Measurements from ENCODE around the gene CLIC1.

The CLIC1 gene

GRCh38 chr6:31736021-31736767, at the start of gene CLIC1:
Gene CLIC1, minus strand, starts transcription at chr6:31736530. Its CDS starts 230 bp downstream, at chr6:31736300.
- FAIRE-seq: no peak
- peak; percentile 90 for DNase-seq (ENCODE audit: low spot score)

DNA sequence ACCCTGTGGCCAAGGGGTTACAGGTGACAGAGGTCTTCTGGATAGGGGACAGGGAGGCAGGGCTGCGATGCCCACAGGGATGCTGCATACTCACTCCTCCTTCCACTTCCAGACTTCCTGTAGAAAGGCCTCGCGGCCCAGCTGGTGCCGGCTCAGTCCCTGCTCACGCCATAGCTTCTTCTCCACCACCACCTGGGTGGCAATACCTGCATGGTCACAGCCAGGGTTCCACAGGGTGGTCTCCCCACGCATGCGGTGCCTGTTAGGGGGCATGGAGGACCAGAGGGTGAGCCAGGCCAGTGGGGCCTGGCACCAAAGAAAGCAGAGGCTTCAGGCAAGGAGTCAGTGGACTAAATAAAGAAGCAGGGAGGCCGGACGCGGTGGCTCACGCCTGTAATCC, 49.1 kb upstream of the CLIC1 start:
- DNase-seq (ENCODE audit: low spot score): no peak
- no peak for FAIRE-seq

DNA sequence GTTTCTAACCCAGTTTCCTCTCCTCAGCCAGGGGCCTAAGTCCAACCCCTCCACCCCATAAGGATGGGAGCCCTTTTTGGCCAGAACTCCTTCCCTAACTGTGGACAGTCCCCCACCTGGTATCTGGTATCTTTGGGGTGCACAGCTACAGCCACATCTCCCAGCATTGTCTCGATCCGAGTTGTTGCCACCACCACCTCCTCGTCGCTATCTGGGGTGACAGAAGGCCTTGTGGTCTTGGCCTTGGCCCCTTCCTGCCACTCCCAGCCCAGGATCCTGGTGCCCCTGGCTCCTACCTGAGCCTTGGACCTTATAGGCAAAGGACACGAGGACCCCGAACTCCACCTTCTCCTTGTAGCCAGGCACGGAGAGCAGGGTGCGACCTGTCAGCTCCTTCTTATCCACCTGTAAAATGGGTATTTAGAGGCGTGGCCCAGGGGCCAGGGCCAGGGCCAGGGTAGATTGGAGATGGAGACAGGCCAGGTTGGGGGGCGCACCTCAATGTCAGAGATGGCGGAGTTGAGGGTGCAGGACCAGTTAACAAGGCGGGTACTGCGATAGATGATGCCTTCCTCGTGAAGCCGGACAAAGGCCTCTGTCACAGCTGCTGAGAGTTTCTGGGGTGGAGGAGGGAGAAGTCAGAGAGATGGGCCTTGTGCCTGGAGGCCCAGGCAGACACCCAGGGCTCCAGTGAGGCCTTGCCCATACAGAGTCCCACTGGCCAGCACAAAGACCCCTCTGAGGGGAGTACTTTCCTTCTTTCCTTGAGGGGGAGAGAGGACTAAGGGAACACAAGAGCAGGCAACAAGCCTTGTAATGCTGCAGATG, 48.0 kb upstream of the CLIC1 start:
- DNase-seq (ENCODE audit: low spot score) (no peak), FAIRE-seq (no peak)

GRCh38 chr6:31782126-31782855, 46.0 kb upstream of the CLIC1 start:
- DNase-seq (ENCODE audit: low spot score): no peak
- FAIRE-seq: no peak

DNA sequence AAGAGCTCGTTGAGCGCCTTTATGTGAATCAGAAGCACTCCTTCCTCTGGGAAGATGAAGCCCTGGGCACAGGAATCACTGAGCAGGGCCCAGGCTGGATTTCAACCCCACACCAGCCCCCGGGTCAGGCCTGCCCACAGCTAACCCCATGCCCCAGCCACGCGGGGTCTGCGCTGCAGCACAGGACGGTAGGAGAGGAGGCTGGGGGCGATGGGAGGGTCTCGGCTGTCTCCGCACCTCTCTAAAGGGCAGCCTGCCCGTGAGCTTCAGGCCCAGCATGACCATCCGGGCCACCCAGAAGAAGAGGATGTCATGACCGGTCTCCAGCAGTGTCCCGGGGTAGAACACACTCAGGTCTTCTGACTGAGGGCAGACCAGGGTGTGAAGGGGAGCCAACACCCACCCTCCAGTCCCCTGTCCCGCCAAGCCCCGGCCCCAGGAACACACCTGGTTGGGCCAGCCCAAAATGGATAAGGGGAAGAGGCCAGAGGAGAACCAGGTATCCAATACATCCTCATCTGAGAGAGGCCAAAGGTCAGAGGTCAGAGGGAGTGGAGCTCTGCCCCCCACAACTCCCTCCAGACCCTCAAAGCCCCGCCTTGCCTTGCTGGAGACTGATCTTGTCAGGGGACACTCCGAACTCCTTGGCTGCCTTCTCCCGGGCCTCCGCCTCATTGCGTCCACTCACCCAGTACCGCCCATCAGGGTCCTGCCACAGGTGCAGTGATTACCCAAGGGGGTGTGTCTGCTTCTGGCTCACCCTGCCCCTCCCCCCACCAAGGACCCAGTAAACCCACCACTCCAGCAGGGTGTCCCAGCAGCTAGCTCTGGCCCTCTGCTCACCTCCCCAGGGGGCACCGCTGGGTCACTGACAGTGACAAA, 45.2 kb upstream of the CLIC1 start:
- DNase-seq (ENCODE audit: low spot score) (no peak), FAIRE-seq (no peak)

- DNase-seq (ENCODE audit: low spot score) (no peak), FAIRE-seq (no peak)
These were observed 44.3 kb upstream of the CLIC1 start for GRCh38 chr6:31780507-31781243.

DNA sequence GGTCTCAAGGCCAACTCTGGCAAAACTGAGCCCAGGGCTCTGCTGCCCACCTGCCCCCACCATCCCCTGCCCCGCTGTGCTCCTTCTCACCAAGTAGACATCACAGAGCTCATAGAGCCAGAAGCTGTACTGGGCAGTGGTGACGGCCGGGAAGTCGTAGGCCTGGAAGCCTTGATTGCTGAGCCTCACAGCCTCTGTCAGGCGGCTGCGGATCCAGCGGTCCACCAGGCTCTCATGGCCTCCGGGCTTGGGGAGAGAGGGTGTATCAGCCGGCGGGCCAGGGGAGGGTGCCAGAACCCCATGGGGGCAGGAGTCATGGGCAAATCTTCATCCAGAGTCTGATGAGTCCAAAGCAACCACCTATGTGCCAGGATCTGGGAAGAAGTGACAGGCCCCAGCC, 43.6 kb upstream of the CLIC1 start:
- DNase-seq (ENCODE audit: low spot score) (no peak), FAIRE-seq (no peak)

- FAIRE-seq (no peak), DNase-seq (ENCODE audit: low spot score) (no peak)
These were observed 42.9 kb upstream of the CLIC1 start for GRCh38 chr6:31778999-31779885.

DNA sequence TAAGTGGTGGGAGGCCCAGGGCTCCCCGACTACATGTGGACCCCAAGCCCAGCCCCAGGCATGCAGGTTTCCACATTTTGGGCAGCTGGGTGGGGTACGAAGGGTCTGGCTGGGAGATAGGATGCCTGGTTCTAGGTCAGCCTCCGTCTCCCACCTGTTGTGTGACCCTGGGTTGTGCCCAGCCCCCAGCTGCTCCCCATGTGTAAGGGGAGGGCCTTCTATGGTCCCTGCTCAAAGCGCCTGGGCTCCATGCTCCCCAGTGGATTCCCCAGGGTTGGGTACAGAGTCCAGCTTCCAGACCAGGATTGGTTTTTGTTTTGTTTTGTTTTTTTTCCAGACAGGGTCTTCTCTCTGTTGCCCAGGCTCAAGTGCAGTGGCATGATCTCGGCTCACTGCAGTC, 41.9 kb upstream of the CLIC1 start:
- no peak for FAIRE-seq
- DNase-seq (ENCODE audit: low spot score): no peak

DNA sequence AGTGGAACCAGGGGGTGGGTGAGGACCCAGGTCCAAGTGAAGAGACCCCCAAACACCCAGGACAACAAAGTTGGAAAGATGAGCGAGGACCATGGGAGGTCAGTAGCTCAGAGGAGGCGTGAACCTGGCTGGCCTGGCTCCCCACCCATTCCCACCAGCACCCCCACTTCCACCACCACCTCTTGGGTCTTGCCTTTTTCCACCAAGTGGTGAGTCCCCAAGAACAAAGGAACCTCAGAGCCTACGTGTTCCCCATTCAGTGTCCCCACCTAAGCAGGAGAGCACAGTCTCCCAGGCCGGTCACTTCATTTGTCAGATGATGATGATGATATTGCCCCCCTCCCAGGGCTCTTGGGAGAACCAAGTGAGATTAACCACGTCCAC, 41.3 kb upstream of the CLIC1 start:
- FAIRE-seq (no peak), DNase-seq (ENCODE audit: low spot score) (no peak)

DNA sequence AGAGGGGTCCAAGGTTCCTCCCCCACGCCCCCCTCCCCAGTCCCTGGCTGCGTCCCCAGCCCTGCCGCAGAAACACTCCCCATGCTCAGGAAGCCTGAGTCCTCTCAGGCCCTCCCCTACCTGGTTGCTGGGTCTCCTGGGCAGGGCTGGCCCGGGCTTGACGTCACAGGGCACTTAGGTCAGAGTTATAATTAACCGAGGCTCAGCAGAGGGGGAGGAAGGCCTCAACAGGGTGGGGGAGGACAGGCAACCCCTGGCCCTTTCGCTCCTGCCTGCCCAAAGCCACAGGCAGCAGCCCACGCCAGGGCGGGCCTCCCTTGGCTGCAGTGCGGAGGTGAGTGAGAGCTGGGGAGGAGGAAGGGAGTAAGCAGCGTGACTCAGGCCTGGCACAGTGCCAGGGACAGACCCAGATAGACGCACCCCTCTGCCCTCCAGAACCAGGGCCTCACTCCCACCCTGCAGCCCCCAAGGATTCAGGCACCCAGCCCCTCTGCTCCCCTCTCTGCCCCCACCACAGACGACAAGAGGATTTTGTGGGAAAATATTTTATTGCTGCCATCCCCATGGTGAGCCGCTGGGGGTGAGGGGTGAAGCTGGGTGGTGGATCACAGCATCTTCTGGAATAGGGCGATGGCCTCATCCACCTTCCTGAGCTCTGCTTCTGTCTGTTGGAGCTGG, 40.8 kb upstream of the CLIC1 start, which contains the start of gene VWA7:
VWA7 (minus strand) TSS at position 340 of the 678 bp plus-strand sequence. CDS start 549 bp downstream, outside the sequence.
- peak; percentile 92 for FAIRE-seq
- peak; percentile 90 for DNase-seq (ENCODE audit: low spot score)

DNA sequence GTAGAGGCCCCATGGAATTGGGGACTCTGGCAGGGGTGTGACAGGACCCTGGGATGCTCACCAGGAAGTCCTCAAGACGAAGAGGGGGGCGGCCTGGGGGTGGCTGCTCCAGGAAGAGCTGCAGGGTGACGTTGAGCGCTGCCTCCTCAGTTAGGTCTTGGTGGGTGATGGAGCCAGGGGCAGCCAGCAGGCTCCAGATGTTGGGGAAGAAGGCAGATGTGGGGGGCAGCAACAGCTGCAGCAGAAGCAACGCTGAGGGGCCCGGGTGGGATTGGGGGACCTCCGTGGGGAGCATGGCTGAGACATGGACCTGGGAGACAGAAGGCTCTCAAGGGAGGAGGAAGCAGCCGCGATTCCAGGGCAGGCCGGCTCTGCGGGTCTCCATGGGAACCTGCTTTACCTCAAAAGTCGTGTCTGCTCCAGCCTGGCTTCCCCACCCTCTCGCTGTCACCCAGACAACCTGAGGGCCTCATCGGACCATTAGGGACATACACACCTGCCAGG, 40.2 kb upstream of the CLIC1 start:
- FAIRE-seq (no peak), DNase-seq (ENCODE audit: low spot score) (no peak)

DNA sequence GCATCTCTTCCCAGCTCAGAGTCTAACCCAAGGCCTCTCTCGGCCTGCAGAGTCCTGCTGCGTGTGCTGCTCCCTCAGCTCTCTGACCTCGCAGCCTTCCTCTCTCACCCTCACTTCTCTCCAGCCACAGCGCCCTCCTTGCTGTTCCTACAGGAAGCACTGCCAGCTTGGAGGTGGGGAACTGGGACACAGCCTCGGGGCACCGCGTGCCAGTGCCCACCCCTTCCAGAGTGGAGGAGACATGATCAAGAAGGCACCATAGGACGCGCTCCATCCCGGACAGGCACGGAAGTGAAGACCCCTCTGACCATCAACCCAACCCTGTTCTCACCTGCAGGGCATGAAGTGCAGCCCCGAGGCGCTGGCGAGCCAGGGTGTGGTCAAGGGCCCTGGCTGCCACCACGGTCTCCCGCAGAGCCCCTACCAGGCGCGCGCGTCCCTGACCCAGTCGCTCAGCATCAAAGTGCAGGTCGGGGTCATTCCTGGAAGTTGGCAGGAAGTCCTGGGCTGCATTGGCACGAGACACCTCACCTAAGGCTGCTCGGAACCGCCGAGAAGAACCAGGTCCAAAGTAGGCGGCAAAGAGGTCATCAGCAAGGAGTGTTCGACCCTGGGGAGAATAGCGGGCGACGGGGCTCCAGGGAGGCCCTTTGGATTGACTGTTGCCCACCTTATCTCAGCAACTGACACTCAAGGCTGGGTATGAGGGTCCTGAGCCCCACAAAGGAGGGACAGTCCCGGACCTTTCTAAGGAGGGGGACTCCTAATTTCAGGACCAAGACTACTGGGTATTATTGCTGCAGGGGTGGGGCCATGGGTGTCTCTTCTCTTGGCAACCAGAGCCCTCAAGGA, 39.5 kb upstream of the CLIC1 start:
- FAIRE-seq (no peak), DNase-seq (ENCODE audit: low spot score) (no peak)

DNA sequence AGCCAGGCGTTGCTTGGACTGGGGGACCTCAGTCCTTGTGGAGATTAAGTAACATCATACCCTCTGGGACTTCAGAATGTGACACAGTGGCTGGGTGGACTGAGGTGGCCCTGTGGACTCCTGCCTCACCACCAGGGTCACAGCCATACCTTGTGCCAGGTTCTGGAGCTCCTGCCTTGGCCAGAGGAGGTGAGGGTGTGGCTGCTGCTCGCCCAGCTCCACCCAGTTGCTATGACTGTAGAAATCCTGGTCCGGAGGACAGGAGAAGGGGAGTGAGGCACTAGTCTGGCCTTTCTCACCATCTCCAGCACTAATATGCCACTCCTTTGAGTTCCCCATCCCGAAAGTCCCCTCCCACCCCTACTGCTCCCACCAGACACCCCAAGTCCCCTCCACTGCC, 38.9 kb upstream of the CLIC1 start:
- no peak for FAIRE-seq

GRCh38 chr6:31771992-31772358, 35.6 kb upstream of the CLIC1 start:
- FAIRE-seq: no peak
- DNase-seq (ENCODE audit: low spot score): no peak

More for the DNA sequence above, 38.9 kb upstream of the CLIC1 start:
- DNase-seq (ENCODE audit: low spot score): no peak

- no peak for DNase-seq (ENCODE audit: low spot score)
- FAIRE-seq: no peak
These were observed 34.5 kb upstream of the CLIC1 start for GRCh38 chr6:31770860-31771259.

- DNase-seq (ENCODE audit: low spot score) (peak; percentile 88), FAIRE-seq (no peak)
These were observed 33.5 kb upstream of the CLIC1 start for GRCh38 chr6:31769684-31770371.

Measured in urothelium cell line (cell line).